ENCODE results near the gene MARCHF4.

MARCHF4 gene

GRCh38 chr2:216404010-216404618 is 31.8 kb upstream of the MARCHF4 start:
- no peaks in the 10 kb centered on the region for H4K20me1 ChIP-seq (ENCODE audit: insufficient read depth, low read length)
- no peak overlapping the region for H3K9ac ChIP-seq (ENCODE audit: low read length)
- TF ChIP-seq CTCF (IDR thresholded peaks at IDR 0.05; ENCODE audit: low read length) (peak; percentile 67), EZH2 (optimal IDR thresholded peaks at IDR 0.05; ENCODE audit: low read depth, low read length) (no peak)
- no peak overlapping the region for H2AFZ ChIP-seq (ENCODE audit: low read length)
- no peaks in the 10 kb centered on the region for H3K9me2 ChIP-seq (replicated peaks; ENCODE audit: insufficient read depth, low read length)
- H3K4me1 ChIP-seq (ENCODE audit: low read length), result no peaks in the 10 kb centered on the region
- peak; percentile 46 for DNase-seq
- H3K4me2 ChIP-seq (ENCODE audit: low read depth, low read length), result no peak overlapping the region
- H3K36me3 ChIP-seq (replicated peaks; ENCODE audit: insufficient read depth, low read length), result no peaks in the 10 kb centered on the region
- H3K27ac ChIP-seq (ENCODE audit: low read length), result no peak overlapping the region
- H3K9me3 ChIP-seq (replicated peaks; ENCODE audit: insufficient read depth, low read length), result no peaks in the 10 kb centered on the region
- no peaks in the 10 kb centered on the region for H3F3A ChIP-seq (ENCODE audit: insufficient read depth, low read length)
- no peaks in the 10 kb centered on the region for H3K79me2 ChIP-seq (ENCODE audit: low read length)
- no peaks in the 10 kb centered on the region for H3K27me3 ChIP-seq (replicated peaks; ENCODE audit: insufficient read depth, low read length)
- H3K4me3 ChIP-seq (ENCODE audit: low read length), result no peak overlapping the region

- H3K9me2 ChIP-seq (replicated peaks; ENCODE audit: insufficient read depth, low read length), result no peaks in the 10 kb centered on the region
- no peaks in the 10 kb centered on the region for H3K4me1 ChIP-seq (ENCODE audit: low read length)
- no peaks in the 10 kb centered on the region for H4K20me1 ChIP-seq (ENCODE audit: insufficient read depth, low read length)
- H2AFZ ChIP-seq (ENCODE audit: low read length), result no peak overlapping the region
- H3K4me3 ChIP-seq (ENCODE audit: low read length), result no peak overlapping the region
- H3K27ac ChIP-seq (ENCODE audit: low read length), result no peak overlapping the region
- no peaks in the 10 kb centered on the region for H3K79me2 ChIP-seq (ENCODE audit: low read length)
- no peak overlapping the region for H3K4me2 ChIP-seq (ENCODE audit: low read depth, low read length)
- DNase-seq, result no peak
- TF ChIP-seq EZH2 (optimal IDR thresholded peaks at IDR 0.05; ENCODE audit: low read depth, low read length) (no peak), CTCF (IDR thresholded peaks at IDR 0.05; ENCODE audit: low read length) (no peak), EZH2phosphoT487 (IDR thresholded peaks at IDR 0.05; ENCODE audit: low read length) (no peak)
- H3K9me3 ChIP-seq (replicated peaks; ENCODE audit: insufficient read depth, low read length), result no peaks in the 10 kb centered on the region
- no peaks in the 10 kb centered on the region for H3K27me3 ChIP-seq (replicated peaks; ENCODE audit: insufficient read depth, low read length)
- H3K9ac ChIP-seq (ENCODE audit: low read length), result no peak overlapping the region
- no peaks in the 10 kb centered on the region for H3K36me3 ChIP-seq (replicated peaks; ENCODE audit: insufficient read depth, low read length)
- H3F3A ChIP-seq (ENCODE audit: insufficient read depth, low read length), result no peaks in the 10 kb centered on the region
Measured at GRCh38 chr2:216402751-216403150, 30.5 kb upstream of the MARCHF4 start.

GRCh38 chr2:216399621-216400020 is 27.3 kb upstream of the MARCHF4 start:
- Histone ChIP-seq H3F3A (ENCODE audit: insufficient read depth, low read length) (no peaks in the 10 kb centered on the region), H3K9me3 (replicated peaks; ENCODE audit: insufficient read depth, low read length) (no peaks in the 10 kb centered on the region), H3K27me3 (replicated peaks; ENCODE audit: insufficient read depth, low read length) (no peaks in the 10 kb centered on the region), H3K4me1 (ENCODE audit: low read length) (no peaks in the 10 kb centered on the region), H3K4me2 (ENCODE audit: low read depth, low read length) (no peak overlapping the region), H3K9me2 (replicated peaks; ENCODE audit: insufficient read depth, low read length) (no peaks in the 10 kb centered on the region), H3K4me3 (ENCODE audit: low read length) (no peak overlapping the region), H3K27ac (ENCODE audit: low read length) (no peak overlapping the region), H3K79me2 (ENCODE audit: low read length) (no peaks in the 10 kb centered on the region), H3K9ac (ENCODE audit: low read length) (no peak overlapping the region), H2AFZ (ENCODE audit: low read length) (no peak overlapping the region), H3K36me3 (replicated peaks; ENCODE audit: insufficient read depth, low read length) (no peaks in the 10 kb centered on the region), H4K20me1 (ENCODE audit: insufficient read depth, low read length) (no peaks in the 10 kb centered on the region)
- DNase-seq, result no peak
- TF ChIP-seq EZH2 (optimal IDR thresholded peaks at IDR 0.05; ENCODE audit: low read depth, low read length) (no peak), EZH2phosphoT487 (IDR thresholded peaks at IDR 0.05; ENCODE audit: low read length) (no peak), CTCF (IDR thresholded peaks at IDR 0.05; ENCODE audit: low read length) (no peak)
